ENCODE results near the gene CDH13.

- TF ChIP-seq CTCF (IDR thresholded peaks at IDR 0.05; ENCODE audit: control extremely low read depth in 1 of 3, insufficient read depth in 1 of 3, low read depth in 1 of 3, low read length in 3 of 3) (no peak), RBBP5 (IDR thresholded peaks at IDR 0.05; ENCODE audit: borderline replicate concordance, low read depth, low read length) (no peak), SUZ12 (IDR thresholded peaks at IDR 0.05; ENCODE audit: low read length) (no peak), CHD2 (IDR thresholded peaks at IDR 0.05; ENCODE audit: low read length) (no peak), TAF1 (IDR thresholded peaks at IDR 0.05; ENCODE audit: low read depth, low read length) (no peak), CHD1 (IDR thresholded peaks at IDR 0.05; ENCODE audit: low read depth, low read length) (no peak), SP1 (IDR thresholded peaks at IDR 0.05; ENCODE audit: low read depth, low read length) (no peak)
Measured at GRCh38 chr16:83227336-83227735, 600.6 kb downstream of the CDH13 start.
